Uterus (tissue), 4 donors: ENCODE data around the gene KLF7. TPM values are rescaled to one million over a fixed set of nuclear protein-coding genes. Genes with fewer than 3 reads are reported as not detected.

Experiments
- DNase-seq, 2 donors: peaks; one replicate each; pipeline ENCODE4 v3.0.0-alpha.2; 2019 to 2020
- H3K27ac ChIP-seq, 2 donors: fragments of 200-600 bp; sonication (generic); 1 replicate in 1 of 2; 2 replicates in 1 of 2; pipeline ENCODE4 v1.5.1; 2016 to 2018
- H3K27me3 ChIP-seq, 2 donors: fragments of 200-600 bp; sonication (generic); one replicate each; pipeline ENCODE4 v1.5.1; 2018 to 2019; ENCODE audit warnings: control low read depth in 1 of 2
- H3K36me3 ChIP-seq, 2 donors: fragments of 200-600 bp; sonication (generic); one replicate each; pipeline ENCODE4 v1.5.1; 2019; ENCODE audit warnings: control low read depth in 1 of 2
- H3K4me1 ChIP-seq, 2 donors: fragments of 200-600 bp; sonication (generic); one replicate each; pipeline ENCODE4 v1.5.1; 2018 to 2019; ENCODE audit warnings: control low read depth in 1 of 2
- H3K4me3 ChIP-seq, 2 donors: fragments of 200-600 bp; sonication (generic); 1 replicate in 1 of 2; 2 replicates in 1 of 2; pipeline ENCODE4 v1.5.1; 2018 to 2019; ENCODE audit warnings: mild to moderate bottlenecking in 1 of 2
- H3K9me3 ChIP-seq, 2 donors: fragments of 200-600 bp; sonication (generic); one replicate each; pipeline ENCODE4 v1.5.1; 2019; ENCODE audit warnings: control low read depth in 1 of 2
- POLR2A ChIP-seq, 2 donors: fragments of 450-650 bp; IDR thresholded peaks; one replicate each; pipeline ENCODE4 v1.6.1; 2016; ENCODE audit warnings: antibody characterized with exemption in 2 of 2, mild to moderate bottlenecking in 1 of 2, moderate library complexity in 1 of 2
- intact Hi-C: fragments of 100-400 bp; cut with DNase I; formaldehyde crosslinking; loops from one replicate; pipeline ENCODE4 v1.15.1; 2023; ENCODE audit warnings: low total_unique reads
- total RNA-seq, 4 donors: library from RNA; depleted of rRNA in 3 of 4; stranded (reverse); fragments of >200 nt in 3 of 4; gene quantifications; one replicate each; pipeline versions ENCODE4 v1.1.0 to v1.2.4, GENCODE V29; 2014 to 2023
- TF ChIP-seq, protein P1 (sequence below), 4 experiments: fragments of 200-600 bp in 2 of 4; fragments of 450-650 bp in 2 of 4; sonication (generic) in 2 of 4; IDR thresholded peaks; one replicate each; pipeline ENCODE4 v1.5.1; 2016 to 2019; ENCODE audit warnings: antibody characterized with exemption in 4 of 4, mild to moderate bottlenecking in 2 of 4, moderate library complexity in 1 of 4
- donor health status: DM: yes; HTN: yes; CAD: no.

Gene KLF7
- total RNA-seq, 4 donors from 2014 or later, result 20.9 to 96.0 (median 39.4) TPM

DNA sequence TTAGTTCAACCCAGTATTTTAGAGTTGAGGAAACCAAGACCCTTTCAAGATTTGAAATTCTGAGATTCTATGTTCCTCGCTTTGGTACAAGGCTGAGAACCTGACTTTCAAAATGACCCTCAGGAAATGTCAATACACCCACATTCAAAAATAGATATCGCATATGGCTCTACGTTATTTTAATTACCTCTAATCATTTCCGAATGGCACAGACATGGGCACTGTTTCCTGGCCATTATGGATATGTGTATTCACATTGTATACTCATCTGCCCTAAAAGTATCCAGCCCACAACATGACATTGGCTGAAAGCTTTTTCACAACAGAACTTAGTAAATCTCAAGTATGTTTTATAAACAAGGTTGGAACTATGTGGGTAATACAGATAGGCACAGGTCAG is 6.7 kb downstream of the KLF7 start:
- H3K9me3 ChIP-seq, result no peaks in the 10 kb centered on the region
- intact Hi-C loops, result no loop called here
- H3K4me3 ChIP-seq, result no peak overlapping the region
- TF ChIP-seq, protein P1, sequence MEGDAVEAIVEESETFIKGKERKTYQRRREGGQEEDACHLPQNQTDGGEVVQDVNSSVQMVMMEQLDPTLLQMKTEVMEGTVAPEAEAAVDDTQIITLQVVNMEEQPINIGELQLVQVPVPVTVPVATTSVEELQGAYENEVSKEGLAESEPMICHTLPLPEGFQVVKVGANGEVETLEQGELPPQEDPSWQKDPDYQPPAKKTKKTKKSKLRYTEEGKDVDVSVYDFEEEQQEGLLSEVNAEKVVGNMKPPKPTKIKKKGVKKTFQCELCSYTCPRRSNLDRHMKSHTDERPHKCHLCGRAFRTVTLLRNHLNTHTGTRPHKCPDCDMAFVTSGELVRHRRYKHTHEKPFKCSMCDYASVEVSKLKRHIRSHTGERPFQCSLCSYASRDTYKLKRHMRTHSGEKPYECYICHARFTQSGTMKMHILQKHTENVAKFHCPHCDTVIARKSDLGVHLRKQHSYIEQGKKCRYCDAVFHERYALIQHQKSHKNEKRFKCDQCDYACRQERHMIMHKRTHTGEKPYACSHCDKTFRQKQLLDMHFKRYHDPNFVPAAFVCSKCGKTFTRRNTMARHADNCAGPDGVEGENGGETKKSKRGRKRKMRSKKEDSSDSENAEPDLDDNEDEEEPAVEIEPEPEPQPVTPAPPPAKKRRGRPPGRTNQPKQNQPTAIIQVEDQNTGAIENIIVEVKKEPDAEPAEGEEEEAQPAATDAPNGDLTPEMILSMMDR (IDR thresholded peaks at IDR 0.05), result no peak
- TF ChIP-seq POLR2A (IDR thresholded peaks at IDR 0.05), result no peak
- H3K27ac ChIP-seq, result peak overlapping the region in 1 of 2 donors; percentile 100
- DNase-seq, result no peak
- H3K4me1 ChIP-seq, result peaks cover 19 to 31% of the 10 kb centered on the region in 2 donors
- H3K36me3 ChIP-seq, result no peaks in the 10 kb centered on the region
- no peaks in the 10 kb centered on the region for H3K27me3 ChIP-seq

DNA sequence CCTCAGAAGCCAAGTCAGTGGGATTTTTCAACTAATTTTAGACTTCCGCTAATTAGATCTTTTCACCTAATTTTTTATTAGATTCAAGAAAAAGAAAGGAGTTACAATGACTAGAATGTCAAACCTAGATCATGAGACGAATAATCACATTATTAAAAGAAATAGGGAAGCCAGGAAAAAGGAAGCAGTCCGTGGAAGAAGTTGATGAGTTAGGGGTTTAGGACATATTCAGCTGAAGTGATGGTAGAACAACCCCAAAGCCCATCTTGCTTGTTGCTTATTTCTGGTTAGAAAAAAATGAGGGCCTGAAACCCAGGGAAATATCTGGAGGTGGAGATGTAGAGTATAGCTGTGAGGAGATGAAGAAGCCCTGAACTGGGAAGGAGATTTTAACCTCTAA is 8.0 kb downstream of the KLF7 start:
- intact Hi-C loops, result no loop called here
- DNase-seq, result no peak
- TF ChIP-seq POLR2A (IDR thresholded peaks at IDR 0.05), result no peak
- TF ChIP-seq, protein P1 (IDR thresholded peaks at IDR 0.05), result no peak
- H3K9me3 ChIP-seq, result no peaks in the 10 kb centered on the region
- H3K27ac ChIP-seq, result peak overlapping the region; percentile 14 to 100
- no peaks in the 10 kb centered on the region for H3K36me3 ChIP-seq
- no peak overlapping the region for H3K4me3 ChIP-seq
- peaks cover 23 to 36% of the 10 kb centered on the region in 2 donors for H3K4me1 ChIP-seq
- H3K27me3 ChIP-seq, result no peaks in the 10 kb centered on the region

DNA sequence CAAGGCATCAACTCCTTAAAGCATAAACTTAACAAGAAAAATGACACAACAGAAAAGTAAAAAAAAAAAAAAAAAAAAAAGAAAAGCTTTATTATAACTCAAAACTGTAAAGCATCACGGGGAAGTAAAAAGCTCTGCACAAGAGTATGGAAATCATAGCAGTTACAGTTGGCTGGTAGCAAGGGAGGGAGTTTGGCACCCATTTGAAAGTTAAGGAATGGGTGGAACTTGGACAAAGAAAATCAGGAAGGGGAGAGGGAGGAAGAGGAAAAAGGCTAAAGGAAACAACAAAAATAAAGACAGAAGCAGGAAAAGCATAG is 8.6 kb downstream of the KLF7 start:
- H3K27ac ChIP-seq, result peak overlapping the region; percentile 14 to 100
- intact Hi-C loops, result no loop called here
- no peaks in the 10 kb centered on the region for H3K27me3 ChIP-seq
- TF ChIP-seq, protein P1 (IDR thresholded peaks at IDR 0.05), result no peak
- TF ChIP-seq POLR2A (IDR thresholded peaks at IDR 0.05), result no peak
- no peaks in the 10 kb centered on the region for H3K9me3 ChIP-seq
- H3K4me1 ChIP-seq, result peaks cover 23 to 43% of the 10 kb centered on the region in 2 donors
- H3K36me3 ChIP-seq, result no peaks in the 10 kb centered on the region
- no peak overlapping the region for H3K4me3 ChIP-seq
- no peak for DNase-seq

DNA sequence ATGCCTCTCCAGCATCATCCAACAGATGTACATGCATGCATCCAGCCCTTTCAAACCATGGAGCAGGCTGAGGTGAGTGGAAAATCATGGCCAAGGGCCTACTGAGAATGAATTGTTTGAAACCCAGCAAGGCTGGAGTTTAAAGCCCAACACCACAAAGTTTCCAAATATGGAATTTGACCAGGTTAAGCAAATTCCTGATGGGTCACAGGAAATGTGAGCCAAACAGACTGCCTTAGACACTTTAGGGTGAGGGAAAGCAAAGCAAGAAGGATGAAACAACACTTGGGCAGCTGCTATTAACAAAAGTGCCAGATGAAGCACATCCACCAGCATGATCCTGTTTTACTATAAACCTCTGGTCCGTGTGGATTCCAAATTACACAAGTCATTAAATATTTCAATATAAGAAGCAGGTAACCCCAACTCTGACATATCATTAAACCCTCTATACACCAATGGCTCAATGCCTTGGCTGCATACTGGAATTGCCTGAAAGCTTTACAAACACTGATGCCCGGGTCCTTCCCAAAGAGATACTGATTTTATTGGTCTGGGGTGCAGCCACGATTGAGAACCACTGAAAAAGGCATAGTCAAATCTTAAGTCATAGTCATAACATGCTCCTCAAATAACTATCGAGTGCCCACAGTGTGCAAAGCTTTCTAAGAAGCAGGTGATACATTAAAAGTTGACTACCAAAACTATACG is 9.1 kb downstream of the KLF7 start:
- Histone ChIP-seq H3K27me3 (no peaks in the 10 kb centered on the region), H3K27ac (peak overlapping the region; percentile 29 to 100), H3K36me3 (no peaks in the 10 kb centered on the region), H3K9me3 (no peaks in the 10 kb centered on the region), H3K4me3 (no peak overlapping the region), H3K4me1 (peaks cover 23 to 47% of the 10 kb centered on the region in 2 donors)
- intact Hi-C loops, result no loop called here
- no peak for DNase-seq
- TF ChIP-seq, protein P1 (IDR thresholded peaks at IDR 0.05), result no peak
- no peak for TF ChIP-seq POLR2A (IDR thresholded peaks at IDR 0.05)

DNA sequence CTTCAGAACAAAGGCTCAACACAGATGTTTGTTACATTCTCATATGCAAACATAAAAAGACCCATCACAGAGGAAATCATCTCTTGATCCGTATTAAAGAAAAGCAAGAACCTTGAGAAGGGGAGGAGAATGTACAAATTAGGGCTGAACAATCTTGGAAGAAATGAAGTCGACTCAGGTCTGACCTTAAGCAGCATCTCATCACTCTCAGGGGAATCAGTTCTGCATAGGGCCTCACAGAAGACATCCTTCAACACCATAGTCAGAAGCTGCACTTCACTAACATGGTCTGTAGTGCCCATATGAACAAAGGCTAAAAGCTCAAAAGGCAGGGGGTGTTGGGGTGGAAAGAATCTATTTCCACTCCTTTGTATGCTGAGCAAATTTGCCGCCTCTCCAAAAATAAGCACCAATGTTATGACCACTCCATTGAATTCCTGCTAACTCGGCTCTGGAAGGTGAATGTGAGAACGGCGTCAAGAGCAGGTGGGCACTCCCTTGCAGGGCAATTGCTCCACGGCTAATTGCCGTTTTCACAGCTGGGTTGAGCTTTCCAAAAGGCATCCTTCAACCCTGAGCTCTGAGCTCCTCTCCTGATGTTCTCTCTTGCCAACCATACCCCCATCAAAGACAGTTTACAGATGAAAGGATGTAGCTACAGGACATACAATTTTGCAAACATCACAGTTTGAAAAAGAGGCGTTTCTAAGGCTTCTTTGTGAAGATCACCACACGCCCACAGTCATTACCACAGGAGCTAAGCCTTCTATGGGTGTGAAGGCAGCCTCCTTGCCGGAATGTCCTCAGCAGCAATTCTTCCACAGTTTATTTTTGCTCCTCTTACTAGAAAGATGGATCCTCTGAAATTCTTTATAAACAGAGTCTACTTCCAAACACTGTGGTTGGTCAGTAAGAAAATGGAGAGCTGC is 10.0 kb downstream of the KLF7 start:
- TF ChIP-seq, protein P1 (IDR thresholded peaks at IDR 0.05), result no peak
- TF ChIP-seq POLR2A (IDR thresholded peaks at IDR 0.05), result no peak
- intact Hi-C loops, result no loop called here
- Histone ChIP-seq H3K4me3 (no peak overlapping the region), H3K27me3 (no peaks in the 10 kb centered on the region), H3K27ac (peak overlapping the region; percentile 29 to 100), H3K36me3 (no peaks in the 10 kb centered on the region), H3K4me1 (peaks cover 20 to 49% of the 10 kb centered on the region in 2 donors), H3K9me3 (no peaks in the 10 kb centered on the region)
- DNase-seq, result no peak
